ENCODE results near the gene IMPDH1.

Gene IMPDH1

DNA sequence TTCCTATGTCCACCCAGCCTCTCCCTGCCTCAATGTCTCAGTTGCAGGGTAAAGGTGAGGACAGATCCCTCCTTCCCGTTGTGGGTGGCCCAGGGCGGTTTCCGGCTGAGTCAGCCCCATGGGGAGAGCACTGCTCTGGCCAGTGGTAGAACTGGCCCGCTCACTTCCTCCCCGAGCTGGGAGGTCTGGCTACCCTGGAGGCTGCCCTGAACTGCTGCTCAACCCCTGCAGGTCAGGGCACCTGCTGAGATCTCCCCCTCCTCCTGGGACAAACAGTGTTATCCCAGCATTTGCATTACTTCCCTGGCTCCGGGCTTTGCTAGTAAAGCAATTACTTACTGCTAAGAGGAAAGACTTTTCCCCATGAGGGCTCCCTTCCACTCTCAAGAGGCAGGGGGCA, 21.4 kb upstream of the IMPDH1 start:
- no peaks in the 10 kb centered on the region for H3K9me3 ChIP-seq (ENCODE audit: insufficient read depth, low read depth, low read length)
- no peak overlapping the region for H3K27ac ChIP-seq (ENCODE audit: low read length)
- H3K4me3 ChIP-seq (ENCODE audit: low read length), result no peak overlapping the region
- H3K4me1 ChIP-seq (ENCODE audit: insufficient read depth, low read length), result peaks cover 11% of the 10 kb centered on the region; the same call in 1 of the 2 replicates
- H3K27me3 ChIP-seq (ENCODE audit: insufficient read depth, low read length), result no peaks in the 10 kb centered on the region
- H3K9ac ChIP-seq (ENCODE audit: low read depth, low read length), result no peak overlapping the region; the same call in 1 of the 2 replicates
- no peaks in the 10 kb centered on the region for H3K36me3 ChIP-seq (ENCODE audit: insufficient read depth, low read depth, low read length)

GRCh38 chr7:128430207-128430606, 20.4 kb upstream of the IMPDH1 start:
- H3K9me3 ChIP-seq (ENCODE audit: insufficient read depth, low read depth, low read length), result no peaks in the 10 kb centered on the region
- peaks cover 8% of the 10 kb centered on the region; the same call in 1 of the 2 replicates for H3K4me1 ChIP-seq (ENCODE audit: insufficient read depth, low read length)
- H3K27ac ChIP-seq (ENCODE audit: low read length), result no peak overlapping the region
- H3K9ac ChIP-seq (ENCODE audit: low read depth, low read length), result no peak overlapping the region
- H3K27me3 ChIP-seq (ENCODE audit: insufficient read depth, low read length), result no peaks in the 10 kb centered on the region
- H3K36me3 ChIP-seq (ENCODE audit: insufficient read depth, low read depth, low read length), result no peaks in the 10 kb centered on the region
- no peak overlapping the region for H3K4me3 ChIP-seq (ENCODE audit: low read length)

DNA sequence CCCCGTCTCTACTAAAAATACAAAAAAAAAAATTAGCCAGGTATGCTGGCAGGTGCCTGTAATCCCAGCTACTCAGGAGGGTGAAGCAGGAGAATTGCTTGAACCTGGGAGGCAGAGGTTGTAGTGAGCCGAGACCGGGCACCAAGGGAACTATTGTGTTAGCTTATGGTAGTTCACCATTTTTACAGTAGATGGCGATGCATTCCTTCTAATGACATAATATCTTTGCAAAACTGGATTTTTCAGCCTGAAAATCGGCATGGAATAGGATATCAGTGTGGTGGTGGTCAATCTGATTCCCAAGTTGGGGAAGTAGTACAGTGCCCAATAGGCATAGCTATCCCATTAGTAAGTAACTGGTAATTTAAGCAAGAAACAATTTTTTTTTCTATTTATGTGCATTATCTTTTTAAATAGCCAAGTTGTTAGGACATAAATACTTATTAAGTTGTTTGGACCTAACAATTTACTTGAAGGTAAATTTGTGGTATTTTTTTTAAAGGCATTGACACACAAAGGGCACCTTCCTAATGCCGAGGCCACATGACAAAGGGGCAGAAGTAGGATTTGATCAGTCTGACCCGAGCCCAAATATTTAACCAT, 17.6 kb upstream of the IMPDH1 start:
- Histone ChIP-seq H3K36me3 (ENCODE audit: insufficient read depth, low read depth, low read length) (no peaks in the 10 kb centered on the region), H3K4me3 (ENCODE audit: low read length) (no peak overlapping the region), H3K9me3 (ENCODE audit: insufficient read depth, low read depth, low read length) (no peaks in the 10 kb centered on the region), H3K27ac (ENCODE audit: low read length) (no peak overlapping the region), H3K27me3 (ENCODE audit: insufficient read depth, low read length) (no peaks in the 10 kb centered on the region), H3K9ac (ENCODE audit: low read depth, low read length) (no peak overlapping the region), H3K4me1 (ENCODE audit: insufficient read depth, low read length) (peaks cover 5% of the 10 kb centered on the region; the same call in 1 of the 2 replicates)

- Histone ChIP-seq H3K27ac (ENCODE audit: low read length) (no peak overlapping the region), H3K4me1 (ENCODE audit: insufficient read depth, low read length) (no peaks in the 10 kb centered on the region), H3K9ac (ENCODE audit: low read depth, low read length) (no peak overlapping the region), H3K9me3 (ENCODE audit: insufficient read depth, low read depth, low read length) (no peaks in the 10 kb centered on the region), H3K27me3 (ENCODE audit: insufficient read depth, low read length) (no peaks in the 10 kb centered on the region), H3K36me3 (ENCODE audit: insufficient read depth, low read depth, low read length) (no peaks in the 10 kb centered on the region), H3K4me3 (ENCODE audit: low read length) (no peak overlapping the region)
Measured at GRCh38 chr7:128425850-128426249, 16.1 kb upstream of the IMPDH1 start.

DNA sequence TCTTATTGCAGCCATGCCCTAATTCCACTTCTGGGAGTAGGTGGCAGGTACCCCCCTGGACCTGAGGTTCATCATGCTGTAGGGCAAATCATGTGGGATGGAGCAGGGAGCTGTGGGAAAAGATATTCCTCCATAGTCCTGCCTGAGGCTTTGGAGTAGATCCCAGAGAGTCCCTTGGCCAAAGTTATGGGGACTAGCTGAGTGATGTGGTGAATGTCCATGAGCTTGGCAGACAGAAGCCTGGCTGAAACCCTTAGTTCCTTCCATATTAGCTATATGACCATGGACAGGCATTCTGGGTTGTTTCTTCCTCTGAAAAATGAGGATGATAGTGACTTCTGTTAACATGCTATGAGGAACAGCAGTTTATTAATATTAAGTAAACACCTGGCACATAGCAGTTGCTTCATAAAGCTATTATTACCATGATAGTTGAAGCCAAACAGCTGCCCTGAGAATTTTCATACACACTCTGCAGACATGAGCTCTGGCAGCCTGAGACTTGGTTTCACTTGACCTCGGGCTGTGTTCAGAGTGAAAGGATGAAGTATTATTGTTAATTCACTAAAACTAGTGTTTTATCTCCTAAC, 15.0 kb upstream of the IMPDH1 start:
- no peaks in the 10 kb centered on the region; the same call in 1 of the 2 replicates for H3K27me3 ChIP-seq (ENCODE audit: insufficient read depth, low read length)
- no peak overlapping the region for H3K4me3 ChIP-seq (ENCODE audit: low read length)
- H3K9me3 ChIP-seq (ENCODE audit: insufficient read depth, low read depth, low read length), result no peaks in the 10 kb centered on the region
- no peaks in the 10 kb centered on the region for H3K36me3 ChIP-seq (ENCODE audit: insufficient read depth, low read depth, low read length)
- no peaks in the 10 kb centered on the region for H3K4me1 ChIP-seq (ENCODE audit: insufficient read depth, low read length)
- no peak overlapping the region for H3K27ac ChIP-seq (ENCODE audit: low read length)
- H3K9ac ChIP-seq (ENCODE audit: low read depth, low read length), result no peak overlapping the region

GRCh38 chr7:128422842-128423241, 13.1 kb upstream of the IMPDH1 start:
- Histone ChIP-seq H3K27ac (ENCODE audit: low read length) (no peak overlapping the region), H3K4me1 (ENCODE audit: insufficient read depth, low read length) (no peaks in the 10 kb centered on the region), H3K27me3 (ENCODE audit: insufficient read depth, low read length) (peaks cover 9% of the 10 kb centered on the region; the same call in 1 of the 2 replicates), H3K36me3 (ENCODE audit: insufficient read depth, low read depth, low read length) (no peaks in the 10 kb centered on the region), H3K9me3 (ENCODE audit: insufficient read depth, low read depth, low read length) (no peaks in the 10 kb centered on the region), H3K9ac (ENCODE audit: low read depth, low read length) (no peak overlapping the region), H3K4me3 (ENCODE audit: low read length) (no peak overlapping the region)

DNA sequence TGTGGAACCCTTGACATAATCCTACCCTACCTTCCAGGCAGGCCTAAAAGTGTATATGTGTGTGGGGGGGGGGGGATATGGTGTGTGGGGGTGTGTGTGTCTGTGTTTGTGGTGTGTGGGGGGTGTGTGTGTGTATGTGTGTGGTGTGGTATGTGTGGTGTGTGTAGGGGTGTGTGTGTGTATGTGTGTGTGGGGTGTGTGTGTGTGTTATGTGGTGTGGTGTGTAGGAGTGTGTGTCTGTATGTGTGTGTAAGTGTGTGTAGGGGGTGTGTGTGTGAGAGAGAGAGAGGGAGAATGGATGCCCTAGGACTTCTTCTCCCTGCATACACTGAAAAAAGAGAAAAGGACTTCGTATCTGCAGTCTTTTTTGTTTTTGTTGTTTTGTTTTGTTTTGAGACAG, 12.3 kb upstream of the IMPDH1 start:
- H3K4me3 ChIP-seq (ENCODE audit: low read length), result no peak overlapping the region
- H3K4me1 ChIP-seq (ENCODE audit: insufficient read depth, low read length), result no peaks in the 10 kb centered on the region
- peaks cover 10% of the 10 kb centered on the region; the same call in 1 of the 2 replicates for H3K27me3 ChIP-seq (ENCODE audit: insufficient read depth, low read length)
- no peaks in the 10 kb centered on the region for H3K36me3 ChIP-seq (ENCODE audit: insufficient read depth, low read depth, low read length)
- H3K27ac ChIP-seq (ENCODE audit: low read length), result no peak overlapping the region
- H3K9me3 ChIP-seq (ENCODE audit: insufficient read depth, low read depth, low read length), result no peaks in the 10 kb centered on the region
- no peak overlapping the region for H3K9ac ChIP-seq (ENCODE audit: low read depth, low read length)

DNA sequence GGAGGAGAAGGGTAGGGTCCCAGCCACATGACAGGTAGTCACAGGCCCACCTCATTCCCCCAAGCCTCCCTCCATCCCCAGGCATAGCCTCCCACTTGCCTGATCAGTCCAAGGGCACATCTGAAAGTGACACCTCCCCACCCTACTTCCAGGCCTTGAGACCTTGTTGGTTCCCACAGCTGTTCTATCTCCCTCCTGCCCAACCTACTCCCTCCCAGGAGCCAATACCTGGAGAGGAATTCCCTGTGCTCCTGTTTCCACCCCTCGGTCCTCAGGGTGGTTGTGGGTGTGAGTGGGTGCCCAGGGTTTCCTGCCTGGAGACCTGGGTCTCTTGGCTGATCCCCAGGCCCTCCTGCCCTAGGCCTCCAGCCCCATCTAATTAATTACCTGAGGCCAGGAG, 11.6 kb upstream of the IMPDH1 start:
- no peaks in the 10 kb centered on the region for H3K9me3 ChIP-seq (ENCODE audit: insufficient read depth, low read depth, low read length)
- no peak overlapping the region for H3K4me3 ChIP-seq (ENCODE audit: low read length)
- peaks cover 14% of the 10 kb centered on the region; the same call in 1 of the 2 replicates for H3K27me3 ChIP-seq (ENCODE audit: insufficient read depth, low read length)
- H3K4me1 ChIP-seq (ENCODE audit: insufficient read depth, low read length), result no peaks in the 10 kb centered on the region
- no peaks in the 10 kb centered on the region for H3K36me3 ChIP-seq (ENCODE audit: insufficient read depth, low read depth, low read length)
- H3K27ac ChIP-seq (ENCODE audit: low read length), result no peak overlapping the region
- no peak overlapping the region for H3K9ac ChIP-seq (ENCODE audit: low read depth, low read length)

- no peak overlapping the region for H3K27ac ChIP-seq (ENCODE audit: low read length)
- H3K4me1 ChIP-seq (ENCODE audit: insufficient read depth, low read length), result no peaks in the 10 kb centered on the region
- no peaks in the 10 kb centered on the region for H3K36me3 ChIP-seq (ENCODE audit: insufficient read depth, low read depth, low read length)
- H3K27me3 ChIP-seq (ENCODE audit: insufficient read depth, low read length), result peaks cover 14% of the 10 kb centered on the region; the same call in 1 of the 2 replicates
- no peak overlapping the region for H3K4me3 ChIP-seq (ENCODE audit: low read length)
- H3K9ac ChIP-seq (ENCODE audit: low read depth, low read length), result no peak overlapping the region
- H3K9me3 ChIP-seq (ENCODE audit: insufficient read depth, low read depth, low read length), result no peaks in the 10 kb centered on the region
Measured at GRCh38 chr7:128420773-128421172, 11.0 kb upstream of the IMPDH1 start.

DNA sequence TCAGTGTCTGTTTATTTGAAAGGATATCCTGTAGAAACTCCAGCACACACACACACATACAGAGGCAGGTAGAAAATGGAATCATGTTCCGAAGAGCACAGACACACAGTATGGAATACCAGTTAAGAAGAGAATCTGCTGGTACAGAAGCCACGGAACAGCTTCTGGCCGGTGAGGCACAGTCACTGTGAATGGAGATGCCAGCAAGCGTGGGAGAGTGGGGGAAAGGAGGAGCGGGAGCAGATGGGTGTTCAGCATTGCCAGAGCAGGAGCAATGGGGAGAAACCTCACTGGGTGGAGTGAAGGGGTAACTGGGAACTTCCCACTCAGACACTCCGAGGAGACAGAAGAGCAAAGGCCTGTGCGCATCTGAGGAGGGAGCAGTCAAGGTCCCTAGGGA, 9.5 kb upstream of the IMPDH1 start:
- Histone ChIP-seq H3K27me3 (ENCODE audit: insufficient read depth, low read length) (peaks cover 22% of the 10 kb centered on the region), H3K9me3 (ENCODE audit: insufficient read depth, low read depth, low read length) (no peaks in the 10 kb centered on the region), H3K4me1 (ENCODE audit: insufficient read depth, low read length) (no peaks in the 10 kb centered on the region), H3K9ac (ENCODE audit: low read depth, low read length) (no peak overlapping the region), H3K27ac (ENCODE audit: low read length) (no peak overlapping the region), H3K4me3 (ENCODE audit: low read length) (no peak overlapping the region), H3K36me3 (ENCODE audit: insufficient read depth, low read depth, low read length) (no peaks in the 10 kb centered on the region)

DNA sequence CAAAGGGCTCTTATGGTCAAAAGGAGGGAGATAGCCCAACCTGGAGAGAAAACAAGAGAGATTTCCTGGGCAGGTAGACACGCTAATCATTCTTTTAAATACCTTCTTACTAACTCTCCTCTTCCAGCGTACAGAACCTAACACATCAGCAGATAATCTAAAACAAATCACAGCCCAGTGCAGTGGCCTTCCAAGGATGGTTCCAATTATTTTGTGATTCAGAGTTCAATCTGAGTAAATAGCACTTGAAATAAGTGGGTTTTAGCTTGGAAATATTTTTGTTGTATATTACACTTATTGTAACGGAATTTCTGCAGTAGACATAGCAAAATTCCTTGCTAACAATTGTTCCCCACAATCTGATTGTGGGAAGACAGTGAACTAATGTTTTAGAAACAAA, 7.3 kb upstream of the IMPDH1 start:
- no peak overlapping the region for H3K4me3 ChIP-seq (ENCODE audit: low read length)
- no peaks in the 10 kb centered on the region for H3K4me1 ChIP-seq (ENCODE audit: insufficient read depth, low read length)
- peaks cover 38% of the 10 kb centered on the region for H3K27me3 ChIP-seq (ENCODE audit: insufficient read depth, low read length)
- H3K27ac ChIP-seq (ENCODE audit: low read length), result no peak overlapping the region
- no peaks in the 10 kb centered on the region for H3K36me3 ChIP-seq (ENCODE audit: insufficient read depth, low read depth, low read length)
- no peak overlapping the region for H3K9ac ChIP-seq (ENCODE audit: low read depth, low read length)
- no peaks in the 10 kb centered on the region for H3K9me3 ChIP-seq (ENCODE audit: insufficient read depth, low read depth, low read length)

DNA sequence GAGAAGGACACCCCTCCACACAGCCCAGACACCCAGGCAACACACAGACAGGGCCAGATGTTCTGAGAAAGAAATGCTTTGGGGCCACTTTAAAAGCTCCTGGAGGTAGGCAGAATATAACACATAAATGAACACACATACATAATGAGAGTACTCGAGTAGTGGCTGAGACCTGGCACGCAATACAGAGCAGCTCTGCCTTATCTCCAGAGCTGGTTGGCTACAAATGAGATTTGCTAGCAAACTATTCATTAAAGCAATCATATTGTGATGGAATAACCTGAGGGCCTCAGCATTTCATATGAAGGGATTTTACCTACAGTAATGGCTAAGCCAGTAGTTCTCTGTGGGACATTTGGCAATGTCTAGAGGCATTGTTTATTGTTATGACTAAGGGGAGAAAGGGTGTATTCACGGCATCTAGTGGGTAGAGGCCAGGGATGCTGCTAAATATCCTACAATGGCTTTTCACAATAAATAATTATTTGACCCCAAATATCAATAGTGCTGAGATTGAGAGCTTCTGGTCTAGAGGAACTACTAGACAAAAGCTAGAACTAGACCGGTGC, 5.5 kb upstream of the IMPDH1 start:
- Histone ChIP-seq H3K27me3 (ENCODE audit: insufficient read depth, low read length) (peaks cover 56% of the 10 kb centered on the region), H3K9me3 (ENCODE audit: insufficient read depth, low read depth, low read length) (no peaks in the 10 kb centered on the region), H3K36me3 (ENCODE audit: insufficient read depth, low read depth, low read length) (no peaks in the 10 kb centered on the region), H3K9ac (ENCODE audit: low read depth, low read length) (no peak overlapping the region), H3K4me1 (ENCODE audit: insufficient read depth, low read length) (no peaks in the 10 kb centered on the region), H3K27ac (ENCODE audit: low read length) (no peak overlapping the region), H3K4me3 (ENCODE audit: low read length) (no peak overlapping the region)
